Astrocyte of the cerebellum (primary cell): ENCODE measurements around the gene DOCK4.
A peak's percentile ranks its signal among the peaks of the same experiment; 100 is the strongest.

Source experiments
- DNase-seq: peaks from one replicate; pipeline ENCODE4 v3.0.0-alpha.2; 2011; ENCODE audit warnings: low read depth
- H3K4me3 ChIP-seq: 2 replicates; pipeline ENCODE4 v1.5.1; 2011; ENCODE audit warnings: mild to moderate bottlenecking, low read depth, low read length, moderate library complexity
- in situ Hi-C: cut with HindIII; loops from 2 replicates; pipeline ENCODE4 v1.10.0; 2017; ENCODE audit warnings: low sequenced_read_pairs
- TF ChIP-seq, protein P1 (sequence below): IDR thresholded peaks from 2 replicates; pipeline ENCODE4 v1.5.1; 2012; ENCODE audit warnings: low read length, low read depth, moderate library complexity, mild to moderate bottlenecking; ENCODE audit errors: missing control alignments

The DOCK4 gene

DNA sequence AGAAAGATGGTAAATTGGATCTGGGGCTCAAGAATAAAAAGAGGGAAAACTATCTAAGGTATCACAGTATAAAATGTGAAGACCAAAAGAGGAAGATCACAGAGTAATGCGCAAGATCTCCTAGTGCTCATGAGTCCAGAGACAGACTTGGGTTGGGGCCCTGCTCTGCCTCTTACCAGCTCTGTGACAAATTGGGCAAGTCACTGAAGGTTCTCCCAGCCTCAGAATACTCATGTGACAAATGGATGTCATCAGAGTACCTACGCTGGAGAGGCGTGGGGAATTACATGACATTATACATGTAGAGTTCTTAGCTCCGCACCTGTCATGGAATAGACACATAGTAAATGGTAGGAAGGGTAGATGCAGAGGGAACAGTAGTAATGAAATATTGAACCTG lies 124.4 kb downstream of the DOCK4 start:
- no peak overlapping the region for H3K4me3 ChIP-seq

DNA sequence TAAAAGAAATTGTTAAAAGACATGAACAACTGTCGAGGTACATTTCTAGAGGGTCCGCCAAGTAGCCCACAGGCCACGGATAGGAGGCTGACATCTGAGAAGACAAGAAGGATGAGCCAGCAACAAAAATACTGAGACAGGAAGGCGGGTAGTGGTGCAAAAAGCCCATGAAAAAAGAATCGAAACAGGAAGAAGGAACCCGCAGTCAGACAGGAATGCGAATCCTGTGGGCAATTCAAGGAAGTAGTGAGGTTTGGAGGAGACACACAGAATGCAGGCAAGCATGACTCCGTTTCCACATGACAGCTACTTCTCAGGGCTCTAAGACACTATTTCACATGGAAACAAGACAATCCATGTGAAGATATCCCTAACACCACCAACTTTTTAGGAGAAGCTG lies 125.2 kb downstream of the DOCK4 start:
- no peak overlapping the region for H3K4me3 ChIP-seq
- no peak for DNase-seq
- TF ChIP-seq, protein P1, sequence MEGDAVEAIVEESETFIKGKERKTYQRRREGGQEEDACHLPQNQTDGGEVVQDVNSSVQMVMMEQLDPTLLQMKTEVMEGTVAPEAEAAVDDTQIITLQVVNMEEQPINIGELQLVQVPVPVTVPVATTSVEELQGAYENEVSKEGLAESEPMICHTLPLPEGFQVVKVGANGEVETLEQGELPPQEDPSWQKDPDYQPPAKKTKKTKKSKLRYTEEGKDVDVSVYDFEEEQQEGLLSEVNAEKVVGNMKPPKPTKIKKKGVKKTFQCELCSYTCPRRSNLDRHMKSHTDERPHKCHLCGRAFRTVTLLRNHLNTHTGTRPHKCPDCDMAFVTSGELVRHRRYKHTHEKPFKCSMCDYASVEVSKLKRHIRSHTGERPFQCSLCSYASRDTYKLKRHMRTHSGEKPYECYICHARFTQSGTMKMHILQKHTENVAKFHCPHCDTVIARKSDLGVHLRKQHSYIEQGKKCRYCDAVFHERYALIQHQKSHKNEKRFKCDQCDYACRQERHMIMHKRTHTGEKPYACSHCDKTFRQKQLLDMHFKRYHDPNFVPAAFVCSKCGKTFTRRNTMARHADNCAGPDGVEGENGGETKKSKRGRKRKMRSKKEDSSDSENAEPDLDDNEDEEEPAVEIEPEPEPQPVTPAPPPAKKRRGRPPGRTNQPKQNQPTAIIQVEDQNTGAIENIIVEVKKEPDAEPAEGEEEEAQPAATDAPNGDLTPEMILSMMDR, result no peak
- in situ Hi-C loops, result no loop called here

More for the DNA sequence above, 124.4 kb downstream of the DOCK4 start:
- TF ChIP-seq, protein P1, result no peak
- in situ Hi-C loops, result no loop called here
- no peak for DNase-seq

DNA sequence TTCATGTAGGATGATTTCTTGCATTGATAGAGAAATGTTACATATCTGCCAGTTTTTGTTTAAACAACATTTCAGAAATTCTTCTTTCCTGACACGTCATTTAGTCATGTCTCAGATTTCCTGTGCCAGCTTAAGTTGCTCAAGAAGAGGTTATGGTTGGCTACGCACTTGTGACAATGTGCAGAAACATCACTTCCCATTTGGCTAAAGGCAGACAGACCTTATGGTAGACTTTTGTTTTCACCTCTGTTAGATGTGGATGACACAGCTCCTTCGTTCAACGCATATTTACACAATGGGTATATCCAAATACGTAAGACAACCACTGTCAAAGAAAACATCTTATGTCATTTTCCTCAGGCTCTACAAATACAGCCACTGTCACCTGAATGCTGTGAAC lies 125.8 kb downstream of the DOCK4 start:
- TF ChIP-seq, protein P1, result no peak
- in situ Hi-C loops, result no loop called here
- DNase-seq, result peak; percentile 38
- H3K4me3 ChIP-seq, result no peak overlapping the region

DNA sequence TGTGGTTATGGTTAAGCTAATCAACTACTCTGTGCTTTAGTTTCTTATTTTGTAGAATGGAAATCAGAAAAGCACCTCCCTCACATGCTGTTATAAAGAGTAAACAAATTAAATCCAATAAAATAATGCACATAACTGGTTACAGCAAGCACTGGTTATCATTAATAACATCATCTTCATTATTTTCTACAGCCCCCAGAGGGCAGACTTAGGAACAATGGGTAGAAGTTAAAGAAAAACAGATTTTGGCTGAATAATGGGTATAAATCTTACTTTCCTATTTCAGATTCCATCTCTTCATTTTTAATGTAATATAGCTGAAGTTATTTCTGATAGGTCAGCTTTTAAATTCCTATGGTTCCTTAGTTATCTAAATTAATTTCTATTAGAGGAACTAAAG lies 126.5 kb downstream of the DOCK4 start:
- no peak overlapping the region for H3K4me3 ChIP-seq
- TF ChIP-seq, protein P1, result no peak
- DNase-seq, result no peak
- in situ Hi-C loops, result no loop called here

DNA sequence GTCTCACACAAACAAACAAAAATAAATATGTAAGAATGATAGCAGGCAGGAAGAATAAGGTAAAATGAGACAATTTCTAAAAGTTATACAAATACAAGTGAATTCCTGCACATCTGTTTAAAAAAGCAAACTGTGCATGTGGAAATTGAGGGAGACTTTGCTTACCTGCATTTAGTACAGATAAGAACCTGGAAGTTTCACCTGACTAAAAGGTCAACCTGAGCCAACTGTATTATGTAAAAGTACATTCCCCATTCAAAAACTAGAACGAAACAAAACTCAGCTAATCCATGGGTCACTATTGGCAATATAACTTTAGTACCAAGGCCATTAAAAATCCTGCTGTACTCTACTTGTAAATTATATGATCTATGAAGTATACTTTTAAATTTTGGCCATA lies 127.1 kb downstream of the DOCK4 start:
- no peak overlapping the region for H3K4me3 ChIP-seq
- in situ Hi-C loops, result no loop called here
- TF ChIP-seq, protein P1, result no peak
- no peak for DNase-seq

DNA sequence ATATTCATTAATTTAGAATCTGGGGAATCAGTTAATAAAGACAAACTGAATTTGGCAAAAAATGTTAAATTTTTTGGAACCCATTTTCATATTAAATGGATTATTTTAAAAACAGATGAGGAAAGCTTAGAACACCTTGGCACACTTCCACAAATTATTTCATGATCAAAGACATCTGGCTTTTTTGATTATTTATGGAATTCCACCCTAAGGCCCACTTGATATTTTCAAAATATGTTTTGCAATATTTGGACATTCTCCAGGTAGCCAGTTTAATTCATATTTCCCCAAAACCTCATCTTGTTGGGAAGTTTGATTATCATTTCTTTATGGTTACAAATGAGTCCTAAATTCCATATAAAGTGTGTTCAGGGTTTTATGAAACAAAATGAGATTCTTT lies 129.9 kb downstream of the DOCK4 start:
- TF ChIP-seq, protein P1, result no peak
- in situ Hi-C loops, result no loop called here
- DNase-seq, result no peak
- H3K4me3 ChIP-seq, result no peak overlapping the region

DNA sequence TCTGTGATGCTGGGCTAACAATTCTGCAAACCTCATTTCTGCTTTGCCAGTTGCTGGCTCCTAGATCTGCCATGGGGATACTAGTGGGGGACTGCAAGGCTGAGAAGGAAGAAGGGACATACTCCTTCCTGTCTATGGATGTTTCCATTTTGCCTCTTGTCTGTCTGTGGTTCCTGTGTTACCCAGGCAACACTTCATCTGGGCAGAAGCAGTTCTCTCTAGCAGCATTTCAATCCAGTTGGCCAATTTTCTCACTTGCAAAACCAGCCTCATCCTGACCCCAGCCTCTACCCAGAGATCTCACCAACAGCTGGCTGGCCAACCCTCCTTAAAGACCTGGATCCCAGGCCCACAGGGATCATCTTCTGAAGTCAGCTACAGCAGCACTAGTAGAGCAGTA lies 131.7 kb downstream of the DOCK4 start:
- no peak for DNase-seq
- TF ChIP-seq, protein P1, result no peak
- H3K4me3 ChIP-seq, result no peak overlapping the region
- in situ Hi-C loops, result no loop called here
